Measurements from ENCODE around the gene HIVEP1. TPM values are rescaled to one million over a fixed set of nuclear protein-coding genes. Genes with fewer than 3 reads are reported as not detected.

HIVEP1 gene
- total and polyA plus RNA-seq, 2 of the 8 experiments (the other 6 are each of a cell fraction or from before 2014, with no cell fraction given) = 22.6 to 23.1 TPM

DNA sequence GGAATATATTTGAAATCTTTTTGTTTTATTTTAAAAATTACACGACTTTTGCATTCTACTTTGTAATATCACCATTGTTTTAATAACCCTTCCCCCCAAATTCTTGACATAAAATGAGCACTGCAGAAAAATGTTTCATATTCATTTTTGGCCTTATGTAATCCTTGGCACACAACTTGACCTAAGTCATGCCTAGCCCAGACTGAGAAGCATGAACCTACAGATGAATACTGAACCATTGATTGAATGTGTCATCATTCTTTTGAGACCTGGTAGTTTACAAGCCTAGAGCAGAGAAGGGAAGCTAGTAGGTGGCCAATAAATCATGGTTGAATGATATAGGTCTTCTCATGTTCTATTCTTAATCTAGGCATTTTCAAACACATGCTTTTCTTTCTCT, 188.6 kb downstream of the HIVEP1 start (continued):
- TF ChIP-seq, protein P1, sequence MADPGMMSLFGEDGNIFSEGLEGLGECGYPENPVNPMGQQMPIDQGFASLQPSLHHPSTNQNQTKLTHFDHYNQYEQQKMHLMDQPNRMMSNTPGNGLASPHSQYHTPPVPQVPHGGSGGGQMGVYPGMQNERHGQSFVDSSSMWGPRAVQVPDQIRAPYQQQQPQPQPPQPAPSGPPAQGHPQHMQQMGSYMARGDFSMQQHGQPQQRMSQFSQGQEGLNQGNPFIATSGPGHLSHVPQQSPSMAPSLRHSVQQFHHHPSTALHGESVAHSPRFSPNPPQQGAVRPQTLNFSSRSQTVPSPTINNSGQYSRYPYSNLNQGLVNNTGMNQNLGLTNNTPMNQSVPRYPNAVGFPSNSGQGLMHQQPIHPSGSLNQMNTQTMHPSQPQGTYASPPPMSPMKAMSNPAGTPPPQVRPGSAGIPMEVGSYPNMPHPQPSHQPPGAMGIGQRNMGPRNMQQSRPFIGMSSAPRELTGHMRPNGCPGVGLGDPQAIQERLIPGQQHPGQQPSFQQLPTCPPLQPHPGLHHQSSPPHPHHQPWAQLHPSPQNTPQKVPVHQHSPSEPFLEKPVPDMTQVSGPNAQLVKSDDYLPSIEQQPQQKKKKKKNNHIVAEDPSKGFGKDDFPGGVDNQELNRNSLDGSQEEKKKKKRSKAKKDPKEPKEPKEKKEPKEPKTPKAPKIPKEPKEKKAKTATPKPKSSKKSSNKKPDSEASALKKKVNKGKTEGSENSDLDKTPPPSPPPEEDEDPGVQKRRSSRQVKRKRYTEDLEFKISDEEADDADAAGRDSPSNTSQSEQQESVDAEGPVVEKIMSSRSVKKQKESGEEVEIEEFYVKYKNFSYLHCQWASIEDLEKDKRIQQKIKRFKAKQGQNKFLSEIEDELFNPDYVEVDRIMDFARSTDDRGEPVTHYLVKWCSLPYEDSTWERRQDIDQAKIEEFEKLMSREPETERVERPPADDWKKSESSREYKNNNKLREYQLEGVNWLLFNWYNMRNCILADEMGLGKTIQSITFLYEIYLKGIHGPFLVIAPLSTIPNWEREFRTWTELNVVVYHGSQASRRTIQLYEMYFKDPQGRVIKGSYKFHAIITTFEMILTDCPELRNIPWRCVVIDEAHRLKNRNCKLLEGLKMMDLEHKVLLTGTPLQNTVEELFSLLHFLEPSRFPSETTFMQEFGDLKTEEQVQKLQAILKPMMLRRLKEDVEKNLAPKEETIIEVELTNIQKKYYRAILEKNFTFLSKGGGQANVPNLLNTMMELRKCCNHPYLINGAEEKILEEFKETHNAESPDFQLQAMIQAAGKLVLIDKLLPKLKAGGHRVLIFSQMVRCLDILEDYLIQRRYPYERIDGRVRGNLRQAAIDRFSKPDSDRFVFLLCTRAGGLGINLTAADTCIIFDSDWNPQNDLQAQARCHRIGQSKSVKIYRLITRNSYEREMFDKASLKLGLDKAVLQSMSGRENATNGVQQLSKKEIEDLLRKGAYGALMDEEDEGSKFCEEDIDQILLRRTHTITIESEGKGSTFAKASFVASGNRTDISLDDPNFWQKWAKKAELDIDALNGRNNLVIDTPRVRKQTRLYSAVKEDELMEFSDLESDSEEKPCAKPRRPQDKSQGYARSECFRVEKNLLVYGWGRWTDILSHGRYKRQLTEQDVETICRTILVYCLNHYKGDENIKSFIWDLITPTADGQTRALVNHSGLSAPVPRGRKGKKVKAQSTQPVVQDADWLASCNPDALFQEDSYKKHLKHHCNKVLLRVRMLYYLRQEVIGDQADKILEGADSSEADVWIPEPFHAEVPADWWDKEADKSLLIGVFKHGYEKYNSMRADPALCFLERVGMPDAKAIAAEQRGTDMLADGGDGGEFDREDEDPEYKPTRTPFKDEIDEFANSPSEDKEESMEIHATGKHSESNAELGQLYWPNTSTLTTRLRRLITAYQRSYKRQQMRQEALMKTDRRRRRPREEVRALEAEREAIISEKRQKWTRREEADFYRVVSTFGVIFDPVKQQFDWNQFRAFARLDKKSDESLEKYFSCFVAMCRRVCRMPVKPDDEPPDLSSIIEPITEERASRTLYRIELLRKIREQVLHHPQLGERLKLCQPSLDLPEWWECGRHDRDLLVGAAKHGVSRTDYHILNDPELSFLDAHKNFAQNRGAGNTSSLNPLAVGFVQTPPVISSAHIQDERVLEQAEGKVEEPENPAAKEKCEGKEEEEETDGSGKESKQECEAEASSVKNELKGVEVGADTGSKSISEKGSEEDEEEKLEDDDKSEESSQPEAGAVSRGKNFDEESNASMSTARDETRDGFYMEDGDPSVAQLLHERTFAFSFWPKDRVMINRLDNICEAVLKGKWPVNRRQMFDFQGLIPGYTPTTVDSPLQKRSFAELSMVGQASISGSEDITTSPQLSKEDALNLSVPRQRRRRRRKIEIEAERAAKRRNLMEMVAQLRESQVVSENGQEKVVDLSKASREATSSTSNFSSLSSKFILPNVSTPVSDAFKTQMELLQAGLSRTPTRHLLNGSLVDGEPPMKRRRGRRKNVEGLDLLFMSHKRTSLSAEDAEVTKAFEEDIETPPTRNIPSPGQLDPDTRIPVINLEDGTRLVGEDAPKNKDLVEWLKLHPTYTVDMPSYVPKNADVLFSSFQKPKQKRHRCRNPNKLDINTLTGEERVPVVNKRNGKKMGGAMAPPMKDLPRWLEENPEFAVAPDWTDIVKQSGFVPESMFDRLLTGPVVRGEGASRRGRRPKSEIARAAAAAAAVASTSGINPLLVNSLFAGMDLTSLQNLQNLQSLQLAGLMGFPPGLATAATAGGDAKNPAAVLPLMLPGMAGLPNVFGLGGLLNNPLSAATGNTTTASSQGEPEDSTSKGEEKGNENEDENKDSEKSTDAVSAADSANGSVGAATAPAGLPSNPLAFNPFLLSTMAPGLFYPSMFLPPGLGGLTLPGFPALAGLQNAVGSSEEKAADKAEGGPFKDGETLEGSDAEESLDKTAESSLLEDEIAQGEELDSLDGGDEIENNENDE (IDR thresholded peaks at IDR 0.05; ENCODE audit: insufficient replicate concordance, low read length) = no peak
- TF ChIP-seq TBP (IDR thresholded peaks at IDR 0.05; ENCODE audit: low read depth, low read length) = no peak
- TF ChIP-seq, protein P2, sequence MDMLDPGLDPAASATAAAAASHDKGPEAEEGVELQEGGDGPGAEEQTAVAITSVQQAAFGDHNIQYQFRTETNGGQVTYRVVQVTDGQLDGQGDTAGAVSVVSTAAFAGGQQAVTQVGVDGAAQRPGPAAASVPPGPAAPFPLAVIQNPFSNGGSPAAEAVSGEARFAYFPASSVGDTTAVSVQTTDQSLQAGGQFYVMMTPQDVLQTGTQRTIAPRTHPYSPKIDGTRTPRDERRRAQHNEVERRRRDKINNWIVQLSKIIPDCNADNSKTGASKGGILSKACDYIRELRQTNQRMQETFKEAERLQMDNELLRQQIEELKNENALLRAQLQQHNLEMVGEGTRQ (IDR thresholded peaks at IDR 0.05; ENCODE audit: low read length) = no peak
- no peak for TF ChIP-seq SUZ12 (IDR thresholded peaks at IDR 0.05; ENCODE audit: low read length)
- TF ChIP-seq NRF1 (IDR thresholded peaks at IDR 0.05; ENCODE audit: low read depth, low read length) = no peak
- TF ChIP-seq BRCA1 (IDR thresholded peaks at IDR 0.05; ENCODE audit: low read depth, low read length) = no peak
- no peak for TF ChIP-seq POLR2AphosphoS5 (IDR thresholded peaks at IDR 0.05; ENCODE audit: low read depth, low read length)
- TF ChIP-seq BCL11A (IDR thresholded peaks at IDR 0.05; ENCODE audit: low read depth in 2 of 2, low read length in 2 of 2) = no peak
- TF ChIP-seq TAF1 (IDR thresholded peaks at IDR 0.05; ENCODE audit: low read depth, low read length) = no peak
